ENCODE results near the gene KCNH1.

Gene KCNH1

GRCh38 chr1:210917560-210918169 lies 216.3 kb downstream of the KCNH1 start:
- Histone ChIP-seq H3K4me2 (ENCODE audit: low read length) (no peak overlapping the region), H3K18ac (ENCODE audit: low read length) (no peak overlapping the region), H4K8ac (ENCODE audit: low read depth, low read length) (no peak overlapping the region), H3K27me3 (ENCODE audit: insufficient read depth, low read length, poor library complexity) (no peaks in the 10 kb centered on the region), H3K27ac (ENCODE audit: low read depth, low read length) (no peak overlapping the region), H3K79me1 (ENCODE audit: low read length) (no peaks in the 10 kb centered on the region), H3K36me3 (ENCODE audit: control insufficient read depth, insufficient read depth, low read length) (no peaks in the 10 kb centered on the region), H3K4ac (ENCODE audit: low read depth, low read length) (no peak overlapping the region), H3K4me1 (ENCODE audit: control insufficient read depth, low read depth, low read length) (no peaks in the 10 kb centered on the region), H2AK5ac (ENCODE audit: low read length) (no peak overlapping the region), H2BK120ac (ENCODE audit: low read depth, low read length) (no peak overlapping the region), H3K4me3 (ENCODE audit: low read length) (no peak overlapping the region), H3K23ac (ENCODE audit: low read length) (no peak overlapping the region), H3K79me2 (ENCODE audit: control insufficient read depth, insufficient read depth, low read length) (no peaks in the 10 kb centered on the region), H2BK5ac (ENCODE audit: low read length) (no peak overlapping the region), H4K5ac (ENCODE audit: low read length) (no peak overlapping the region), H3K9ac (ENCODE audit: low read length) (no peak overlapping the region), H2BK15ac (replicated peaks; ENCODE audit: low read depth) (no peak overlapping the region), H3K56ac (ENCODE audit: low read length) (no peak overlapping the region)
- no peak for DNase-seq
- WGBS (ENCODE audit: extremely low coverage, insufficient coverage, low lambda C conversion rate), result no CpG with 5 or more reads among the region's 4 CpGs

DNA sequence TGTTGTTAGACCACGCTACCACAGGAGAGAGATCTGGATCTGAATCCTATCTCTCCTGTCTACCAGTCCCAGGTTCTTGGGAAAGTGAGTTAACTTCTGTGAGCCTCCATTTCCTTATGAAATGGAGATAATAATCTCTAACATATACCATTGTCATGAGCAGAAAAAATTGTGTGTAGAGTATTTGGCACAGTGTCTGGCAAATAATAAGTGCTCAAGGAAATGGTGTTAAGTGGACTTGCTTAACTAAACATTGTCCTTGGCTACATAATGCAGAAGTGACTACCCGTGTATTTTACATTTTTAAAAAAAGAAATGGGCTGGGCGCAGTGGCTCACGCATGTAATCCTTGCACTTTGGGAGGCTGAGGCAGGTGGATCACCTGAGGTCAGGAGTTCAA lies 217.4 kb downstream of the KCNH1 start:
- H2AK5ac ChIP-seq (ENCODE audit: low read length), result no peak overlapping the region
- DNase-seq, result no peak
- H3K4ac ChIP-seq (ENCODE audit: low read depth, low read length), result no peak overlapping the region
- H4K5ac ChIP-seq (ENCODE audit: low read length), result no peak overlapping the region
- no peaks in the 10 kb centered on the region for H3K79me2 ChIP-seq (ENCODE audit: control insufficient read depth, insufficient read depth, low read length)
- no peak overlapping the region for H3K56ac ChIP-seq (ENCODE audit: low read length)
- H4K8ac ChIP-seq (ENCODE audit: low read depth, low read length), result no peak overlapping the region
- no CpG with 5 or more reads among the region's 4 CpGs for WGBS (ENCODE audit: extremely low coverage, insufficient coverage, low lambda C conversion rate)
- no peak overlapping the region for H3K4me2 ChIP-seq (ENCODE audit: low read length)
- no peaks in the 10 kb centered on the region for H3K36me3 ChIP-seq (ENCODE audit: control insufficient read depth, insufficient read depth, low read length)
- no peak overlapping the region for H2BK5ac ChIP-seq (ENCODE audit: low read length)
- no peak overlapping the region for H2BK120ac ChIP-seq (ENCODE audit: low read depth, low read length)
- H2BK15ac ChIP-seq (replicated peaks; ENCODE audit: low read depth), result no peak overlapping the region
- no peak overlapping the region for H3K18ac ChIP-seq (ENCODE audit: low read length)
- H3K23ac ChIP-seq (ENCODE audit: low read length), result no peak overlapping the region
- no peak overlapping the region for H3K9ac ChIP-seq (ENCODE audit: low read length)
- H3K4me1 ChIP-seq (ENCODE audit: control insufficient read depth, low read depth, low read length), result no peaks in the 10 kb centered on the region
- no peak overlapping the region for H3K27ac ChIP-seq (ENCODE audit: low read depth, low read length)
- H3K79me1 ChIP-seq (ENCODE audit: low read length), result no peaks in the 10 kb centered on the region
- H3K4me3 ChIP-seq (ENCODE audit: low read length), result no peak overlapping the region
- no peaks in the 10 kb centered on the region for H3K27me3 ChIP-seq (ENCODE audit: insufficient read depth, low read length, poor library complexity)

GRCh38 chr1:210915890-210916507 lies 217.9 kb downstream of the KCNH1 start:
- WGBS (ENCODE audit: extremely low coverage, insufficient coverage, low lambda C conversion rate), result no CpG with 5 or more reads among the region's 6 CpGs
- H2BK5ac ChIP-seq (ENCODE audit: low read length), result no peak overlapping the region

DNA sequence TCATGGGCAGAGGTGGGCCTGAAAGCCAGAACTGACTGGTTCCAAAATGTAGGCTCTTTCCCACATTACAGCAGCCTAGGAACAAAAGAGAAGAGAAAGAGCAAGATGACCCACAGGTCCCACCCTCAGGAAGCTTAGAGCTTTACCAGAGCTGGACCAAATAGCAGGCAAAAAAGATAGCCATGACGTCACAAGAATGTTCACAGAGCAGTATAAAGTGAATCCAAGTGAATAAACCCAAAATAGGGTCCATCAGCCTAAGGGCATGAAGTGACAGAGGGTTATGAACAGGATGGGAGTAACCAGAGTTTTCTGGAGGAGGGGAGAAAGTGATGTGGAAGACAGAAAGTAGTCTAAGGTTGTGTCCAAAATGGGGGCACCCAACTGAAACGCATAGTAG lies 221.2 kb downstream of the KCNH1 start:
- Histone ChIP-seq H2AK5ac (ENCODE audit: low read length) (no peak overlapping the region), H3K4me3 (ENCODE audit: low read length) (no peak overlapping the region), H2BK15ac (replicated peaks; ENCODE audit: low read depth) (no peak overlapping the region), H3K36me3 (ENCODE audit: control insufficient read depth, insufficient read depth, low read length) (no peaks in the 10 kb centered on the region), H3K18ac (ENCODE audit: low read length) (no peak overlapping the region), H3K4me2 (ENCODE audit: low read length) (no peak overlapping the region), H3K27ac (ENCODE audit: low read depth, low read length) (no peak overlapping the region), H4K5ac (ENCODE audit: low read length) (no peak overlapping the region), H3K79me1 (ENCODE audit: low read length) (no peaks in the 10 kb centered on the region), H3K27me3 (ENCODE audit: insufficient read depth, low read length, poor library complexity) (no peaks in the 10 kb centered on the region), H2BK120ac (ENCODE audit: low read depth, low read length) (no peak overlapping the region), H3K79me2 (ENCODE audit: control insufficient read depth, insufficient read depth, low read length) (no peaks in the 10 kb centered on the region), H3K4ac (ENCODE audit: low read depth, low read length) (no peak overlapping the region), H3K23ac (ENCODE audit: low read length) (no peak overlapping the region), H4K8ac (ENCODE audit: low read depth, low read length) (no peak overlapping the region), H2BK5ac (ENCODE audit: low read length) (no peak overlapping the region), H3K9ac (ENCODE audit: low read length) (no peak overlapping the region), H3K4me1 (ENCODE audit: control insufficient read depth, low read depth, low read length) (no peaks in the 10 kb centered on the region), H3K56ac (ENCODE audit: low read length) (no peak overlapping the region)
- no peak for DNase-seq
- no CpG with 5 or more reads among the region's 2 CpGs for WGBS (ENCODE audit: extremely low coverage, insufficient coverage, low lambda C conversion rate)

More at GRCh38 chr1:210915890-210916507, 217.9 kb downstream of the KCNH1 start:
- no peak for DNase-seq
- Histone ChIP-seq H4K8ac (ENCODE audit: low read depth, low read length) (no peak overlapping the region), H3K36me3 (ENCODE audit: control insufficient read depth, insufficient read depth, low read length) (no peaks in the 10 kb centered on the region), H2BK15ac (replicated peaks; ENCODE audit: low read depth) (no peak overlapping the region), H3K79me1 (ENCODE audit: low read length) (no peaks in the 10 kb centered on the region), H3K18ac (ENCODE audit: low read length) (no peak overlapping the region), H4K5ac (ENCODE audit: low read length) (no peak overlapping the region), H2BK120ac (ENCODE audit: low read depth, low read length) (no peak overlapping the region), H3K4me2 (ENCODE audit: low read length) (no peak overlapping the region), H2AK5ac (ENCODE audit: low read length) (no peak overlapping the region), H3K27me3 (ENCODE audit: insufficient read depth, low read length, poor library complexity) (no peaks in the 10 kb centered on the region), H3K79me2 (ENCODE audit: control insufficient read depth, insufficient read depth, low read length) (no peaks in the 10 kb centered on the region), H3K27ac (ENCODE audit: low read depth, low read length) (no peak overlapping the region), H3K23ac (ENCODE audit: low read length) (no peak overlapping the region), H3K9ac (ENCODE audit: low read length) (no peak overlapping the region), H3K56ac (ENCODE audit: low read length) (no peak overlapping the region), H3K4me3 (ENCODE audit: low read length) (no peak overlapping the region), H3K4me1 (ENCODE audit: control insufficient read depth, low read depth, low read length) (no peaks in the 10 kb centered on the region), H3K4ac (ENCODE audit: low read depth, low read length) (no peak overlapping the region)

DNA sequence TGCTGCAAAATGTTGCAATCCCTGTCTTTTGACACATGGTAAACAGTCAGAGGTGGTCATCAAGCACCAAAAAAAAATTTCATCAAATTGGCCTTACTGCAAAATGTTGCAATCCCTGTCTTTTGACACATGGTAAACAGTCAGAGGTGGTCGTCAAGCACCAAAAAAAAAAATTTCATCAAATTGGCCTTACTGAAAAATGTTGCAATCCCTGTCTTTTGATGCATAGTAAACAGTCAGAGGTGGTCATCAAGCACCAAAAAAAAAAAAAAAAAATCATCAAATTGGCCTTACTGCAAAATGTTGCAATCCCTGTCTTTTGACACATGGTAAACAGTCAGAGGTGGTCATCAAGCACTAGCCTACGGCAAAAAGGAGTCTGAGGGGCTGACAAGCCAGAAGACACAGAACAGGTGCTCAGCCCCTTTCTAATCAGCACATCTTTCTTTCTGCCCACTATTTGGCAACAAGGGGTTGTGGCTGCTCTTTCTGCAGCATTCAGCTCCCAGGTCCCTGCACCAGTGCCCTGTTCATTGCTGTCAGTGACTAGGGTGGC lies 223.8 kb downstream of the KCNH1 start:
- H3K4ac ChIP-seq (ENCODE audit: low read depth, low read length), result no peak overlapping the region
- no peak overlapping the region for H2BK5ac ChIP-seq (ENCODE audit: low read length)
- no peaks in the 10 kb centered on the region for H3K79me1 ChIP-seq (ENCODE audit: low read length)
- H3K79me2 ChIP-seq (ENCODE audit: control insufficient read depth, insufficient read depth, low read length), result no peaks in the 10 kb centered on the region
- no peak overlapping the region for H3K56ac ChIP-seq (ENCODE audit: low read length)
- H3K27me3 ChIP-seq (ENCODE audit: insufficient read depth, low read length, poor library complexity), result no peaks in the 10 kb centered on the region
- H4K5ac ChIP-seq (ENCODE audit: low read length), result no peak overlapping the region
- H4K8ac ChIP-seq (ENCODE audit: low read depth, low read length), result no peak overlapping the region
- H3K9ac ChIP-seq (ENCODE audit: low read length), result no peak overlapping the region
- no peak overlapping the region for H2AK5ac ChIP-seq (ENCODE audit: low read length)
- no peak overlapping the region for H3K27ac ChIP-seq (ENCODE audit: low read depth, low read length)
- no CpG with 5 or more reads among the region's 2 CpGs for WGBS (ENCODE audit: extremely low coverage, insufficient coverage, low lambda C conversion rate)
- H2BK15ac ChIP-seq (replicated peaks; ENCODE audit: low read depth), result no peak overlapping the region
- no peak overlapping the region for H3K4me2 ChIP-seq (ENCODE audit: low read length)
- no peak overlapping the region for H3K23ac ChIP-seq (ENCODE audit: low read length)
- H3K4me3 ChIP-seq (ENCODE audit: low read length), result no peak overlapping the region
- H3K36me3 ChIP-seq (ENCODE audit: control insufficient read depth, insufficient read depth, low read length), result no peaks in the 10 kb centered on the region
- no peak overlapping the region for H3K18ac ChIP-seq (ENCODE audit: low read length)
- DNase-seq, result no peak
- H3K4me1 ChIP-seq (ENCODE audit: control insufficient read depth, low read depth, low read length), result no peaks in the 10 kb centered on the region
- H2BK120ac ChIP-seq (ENCODE audit: low read depth, low read length), result no peak overlapping the region

Measured in mesendoderm (in vitro differentiated cells).